Muscle of arm (tissue), 12 donors: ENCODE data around the gene CENPK. TPM values are rescaled to one million over a fixed set of nuclear protein-coding genes. Genes with fewer than 3 reads are reported as not detected.

Source experiments
- polyA plus RNA-seq, 12 donors: library from polyadenylated mRNA; unstranded; fragments of 120-200 nt; gene quantifications; one replicate each; pipeline ENCODE4 v1.2.1, GENCODE V29; 2013; ENCODE audit not compliant: insufficient read length in 12 of 12

CENPK gene
- polyA plus RNA-seq, 12 donors, result 5.6 to 33.2 (median 17.1) TPM; not detected in 1

Other genes with a start within 250 kb of the CENPK start
- 1 to 10 TPM in 9 of 12 donors, under 1 TPM in 2, not detected in 1; 0.93 to 2.6 (median 1.6) TPM for gene ADAMTS6, start 81.2 kb downstream of the CENPK start, polyA plus RNA-seq
- gene PPWD1, start 128 bp upstream of the CENPK start, polyA plus RNA-seq, result 10 to 100 TPM in 11 of 12 donors, not detected in 1; 28.8 to 83.8 (median 50.6) TPM
- 10 to 100 TPM in 11 of 12 donors, not detected in 1; 12.3 to 23.2 (median 21.1) TPM for gene TRIM23, start 61.2 kb upstream of the CENPK start, polyA plus RNA-seq
- 1 to 10 TPM in 10 of 12 donors, not detected in 2; 2.2 to 4.0 (median 3.3) TPM for gene SHLD3, start 61.9 kb upstream of the CENPK start, polyA plus RNA-seq
- gene TRAPPC13, start 61.9 kb upstream of the CENPK start, polyA plus RNA-seq, result 10 to 100 TPM in 11 of 12 donors, not detected in 1; 17.6 to 29.7 (median 22.1) TPM
- 10 to 100 TPM in 7 of 12 donors, 1 to 10 TPM in 4, not detected in 1; 7.7 to 13.1 (median 11.0) TPM for gene SGTB, start 158.9 kb upstream of the CENPK start, polyA plus RNA-seq
- 10 to 100 TPM in 10 of 12 donors, 1 to 10 TPM in 1, not detected in 1; 5.7 to 24.7 (median 20.7) TPM for gene NLN, start 159.0 kb upstream of the CENPK start, polyA plus RNA-seq